K562 (cell line): ENCODE results near the gene LYPLA2. TPM values are rescaled to one million over a fixed set of nuclear protein-coding genes. Genes with fewer than 3 reads are reported as not detected.
A peak's percentile ranks its signal among the peaks of the same experiment; 100 is the strongest.

Experiments
- CEBPG ChIP-seq, 3 experiments: fragments of 200-800 bp in 1 of 3; sonication (Bioruptor generic) in 1 of 3; sonication (generic) in 1 of 3; formaldehyde crosslinking in 1 of 3; IDR thresholded peaks in 2 of 3; conservative IDR thresholded peaks in 1 of 3; 2 replicates each; pipeline versions ENCODE4 v1.6.1 to v1.8.0; 2016 to 2022; ENCODE audit warnings: missing compliant biosample characterization in 2 of 3, missing genetic modification characterization in 2 of 3, mild to moderate bottlenecking in 1 of 3, missing genetic modification reagents in 1 of 3
- DDX20 ChIP-seq: fragments of 450-650 bp; IDR thresholded peaks from 2 replicates; pipeline ENCODE4 v1.6.1; 2016; ENCODE audit warnings: missing genetic modification characterization, low read depth, mild to moderate bottlenecking, missing compliant biosample characterization, moderate library complexity
- DMBX1 ChIP-seq: fragments of 250-450 bp; sonication (Bioruptor Pico); IDR thresholded peaks from 2 replicates; pipeline ENCODE4 v1.8.0; 2022; ENCODE audit warnings: inconsistent platforms, mild to moderate bottlenecking, moderate library complexity, borderline replicate concordance
- FOS ChIP-seq: IDR thresholded peaks from 3 replicates; pipeline ENCODE4 v1.6.1; 2011; ENCODE audit not compliant: insufficient read length; ENCODE audit errors: extremely low read depth
- FOXO4 ChIP-seq: fragments of 450-650 bp; formaldehyde crosslinking; IDR thresholded peaks from 2 replicates; pipeline ENCODE4 v1.4.0; 2020; ENCODE audit warnings: mild to moderate bottlenecking, moderate library complexity
- IRF1 ChIP-seq: sonication (generic); formaldehyde crosslinking; IDR thresholded peaks from 2 replicates; pipeline ENCODE4 v1.8.0; 2022; ENCODE audit warnings: missing genetic modification reagents, mild to moderate bottlenecking, borderline replicate concordance
- IRF2 ChIP-seq: sonication (generic); formaldehyde crosslinking; IDR thresholded peaks from 2 replicates; pipeline ENCODE4 v1.8.1; 2022; ENCODE audit warnings: mild to moderate bottlenecking, missing genetic modification reagents
- MAX ChIP-seq: sonication (generic); formaldehyde crosslinking; IDR thresholded peaks from 2 replicates; pipeline ENCODE4 v1.9.0; 2022; ENCODE audit warnings: mild to moderate bottlenecking, missing genetic modification reagents
- NFE2 ChIP-seq: IDR thresholded peaks from 2 replicates; pipeline ENCODE4 v1.6.1; 2014; ENCODE audit warnings: antibody characterized with exemption, low read depth
- NR0B1 ChIP-seq: fragments of 450-650 bp; IDR thresholded peaks from one replicate; pipeline ENCODE4 v1.6.1; 2018; ENCODE audit warnings: mild to moderate bottlenecking, moderate library complexity; ENCODE audit not compliant: partially characterized antibody
- PHB ChIP-seq: fragments of 250-450 bp; sonication (Bioruptor Pico); IDR thresholded peaks from 2 replicates; pipeline ENCODE4 v1.5.0; 2021
- POLR2H ChIP-seq: IDR thresholded peaks from 2 replicates; pipeline ENCODE4 v1.6.1; 2016; ENCODE audit warnings: missing genetic modification characterization, low read depth, mild to moderate bottlenecking, control low read depth, missing compliant biosample characterization, moderate library complexity
- PTBP1 ChIP-seq: fragments of 200-400 bp; formaldehyde crosslinking; IDR thresholded peaks from 2 replicates; pipeline ENCODE4 v1.6.1; 2017; ENCODE audit warnings: low read depth, low read length
- RFX7 ChIP-seq: fragments of 250-450 bp; sonication (Bioruptor Pico); IDR thresholded peaks from 2 replicates; pipeline ENCODE4 v1.5.1; 2021; ENCODE audit warnings: mild to moderate bottlenecking
- SAP30 ChIP-seq: fragments of 200-600 bp; sonication (generic); IDR thresholded peaks from 2 replicates; pipeline ENCODE4 v1.6.1; 2012; ENCODE audit warnings: borderline replicate concordance, low read depth, mild to moderate bottlenecking, moderate library complexity, low read length, control low read depth, inconsistent platforms; ENCODE audit not compliant: insufficient read depth, poor library complexity, severe bottlenecking
- SREBF2 ChIP-seq: sonication (generic); formaldehyde crosslinking; IDR thresholded peaks from 2 replicates; pipeline ENCODE4 v1.4.0; 2020; ENCODE audit warnings: mild to moderate bottlenecking, missing genetic modification reagents
- TFAP4 ChIP-seq: sonication (generic); formaldehyde crosslinking; IDR thresholded peaks from 2 replicates; pipeline ENCODE4 v1.8.0; 2022; ENCODE audit warnings: missing genetic modification reagents, mild to moderate bottlenecking, moderate library complexity, borderline replicate concordance
- ZKSCAN8 ChIP-seq: fragments of 200-800 bp; sonication (Bioruptor generic); IDR thresholded peaks from 2 replicates; pipeline ENCODE4 v1.6.1; 2016; ENCODE audit warnings: missing genetic modification characterization, missing compliant biosample characterization
- ZNF175 ChIP-seq: fragments of 200-800 bp; sonication (Bioruptor generic); IDR thresholded peaks from 2 replicates; pipeline ENCODE4 v1.6.1; 2016; ENCODE audit warnings: low read depth, mild to moderate bottlenecking, missing genetic modification characterization, missing compliant biosample characterization
- ZNF695 ChIP-seq: fragments of 450-650 bp; formaldehyde crosslinking; IDR thresholded peaks from 2 replicates; pipeline ENCODE4 v1.4.0; 2020; ENCODE audit warnings: mild to moderate bottlenecking, moderate library complexity
- polyA plus RNA-seq, 8 experiments: library from polyadenylated mRNA; depleted of rRNA in 4 of 8; stranded (reverse) in 5 of 8; unstranded in 3 of 8; fragments of >200 nt; fragmentation: Nextera tagmentation in 2 of 8; fragmentation: Illumina TruSeq in 1 of 8; extraction: Ambion mirVana in 2 of 8; extraction: Trizol in 1 of 8; gene quantifications; 2 replicates each; pipeline versions ENCODE4 v1.2.1 to v1.2.3, GENCODE V29; 2011 to 2014; ENCODE audit warnings: inconsistent platforms in 1 of 8, missing spikeins in 1 of 8
- total RNA-seq, 7 experiments: library from RNA; depleted of rRNA in 6 of 7; stranded (reverse); fragments of >200 nt in 6 of 7; fragmentation: Illumina TruSeq in 2 of 7; extraction: Trizol in 2 of 7; gene quantifications; 2 replicates each; pipeline versions ENCODE4 v1.2.1 to v1.2.3, GENCODE V29; 2011 to 2021; ENCODE audit warnings: low replicate concordance in 1 of 7

Gene LYPLA2
- total and polyA plus RNA-seq, 9 of the 15 experiments (the other 6 are each of a cell fraction or from before 2014, with no cell fraction given), result 3.9 to 128 (median 60.1) TPM

- TF ChIP-seq TFAP4 (CRISPR knock-in tag) (peak; percentile 94), FOS (no peak), NR0B1 (no peak), IRF1 (CRISPR knock-in tag) (no peak), DDX20 (tag) (no peak), ZKSCAN8 (CRISPR knock-in tag) (no peak), CEBPG (CRISPR knock-in tag; IDR thresholded peaks at IDR 0.05) (peak; percentile 44; the same call in 1 of the 2 replicates), CEBPG (tag; conservative IDR thresholded peaks at IDR 0.05 in 1 of 2, IDR thresholded peaks at IDR 0.05 in 1 of 2) (no peak), DMBX1 (0 out of 2 replicates have a peak, but pooled peaks have one; percentile 6), FOXO4 (CRISPR knock-in tag) (no peak), ZNF695 (no peak), SREBF2 (CRISPR knock-in tag) (no peak), NFE2 (no peak; the same call in 1 of the 2 replicates), IRF2 (peak; percentile 10; the same call in 1 of the 2 replicates), ZNF175 (CRISPR knock-in tag) (no peak), PHB (no peak), POLR2H (tag) (0 out of 2 replicates have a peak, but pooled peaks have one; percentile 25), RFX7 (no peak), MAX (CRISPR knock-in tag) (peak; percentile 83), PTBP1 (no peak), SAP30 (peak; percentile 84)
These were observed 47.4 kb upstream of the LYPLA2 start, which contains the start of gene ELOA (continued) for GRCh38 chr1:23743287-23744152.
